GM10847 (cell line): ENCODE results near the gene SPC25.

ENCODE experiments used
- POLR2A ChIP-seq: IDR thresholded peaks from 2 replicates; pipeline ENCODE4 v1.6.1; 2011; ENCODE audit not compliant: insufficient read length; ENCODE audit errors: extremely low read depth

The SPC25 gene

GRCh38 chr2:168912901-168913369, 22.7 kb upstream of the SPC25 start:
- TF ChIP-seq POLR2A: no peak

- TF ChIP-seq POLR2A: no peak
Measured at GRCh38 chr2:168912466-168912865, 22.2 kb upstream of the SPC25 start.

GRCh38 chr2:168910330-168910729, 20.1 kb upstream of the SPC25 start:
- no peak for TF ChIP-seq POLR2A

GRCh38 chr2:168907940-168908662, 17.9 kb upstream of the SPC25 start:
- no peak for TF ChIP-seq POLR2A

GRCh38 chr2:168904358-168904757, 14.1 kb upstream of the SPC25 start:
- no peak for TF ChIP-seq POLR2A

GRCh38 chr2:168903888-168904287, 13.7 kb upstream of the SPC25 start:
- TF ChIP-seq POLR2A: no peak

- no peak for TF ChIP-seq POLR2A
Measured at GRCh38 chr2:168901003-168901402, 10.8 kb upstream of the SPC25 start, which contains the start of gene G6PC2. G6PC2 (plus strand) TSS chr2:168901291; CDS start chr2:168901332, 41 bp downstream.

- TF ChIP-seq POLR2A: no peak
Measured at GRCh38 chr2:168897449-168897848, 7.2 kb upstream of the SPC25 start.

GRCh38 chr2:168896783-168897182, 6.6 kb upstream of the SPC25 start:
- no peak for TF ChIP-seq POLR2A

- TF ChIP-seq POLR2A: no peak
Measured at GRCh38 chr2:168895771-168896170, 5.5 kb upstream of the SPC25 start.

GRCh38 chr2:168894720-168895119, 4.5 kb upstream of the SPC25 start:
- no peak for TF ChIP-seq POLR2A

- TF ChIP-seq POLR2A: no peak
Measured at GRCh38 chr2:168894101-168894500, 3.9 kb upstream of the SPC25 start.

- no peak for TF ChIP-seq POLR2A
Measured at GRCh38 chr2:168892327-168892726, 2.1 kb upstream of the SPC25 start.

GRCh38 chr2:168889635-168890005, 610 bp downstream of the SPC25 start:
- no peak for TF ChIP-seq POLR2A

- no peak for TF ChIP-seq POLR2A
Measured at GRCh38 chr2:168884975-168885374, 5.3 kb downstream of the SPC25 start.

- TF ChIP-seq POLR2A: no peak
Measured at GRCh38 chr2:168874368-168875054, 15.7 kb downstream of the SPC25 start.
